PC-9 (cell line): ENCODE data around the gene RNF152. TPM values are rescaled to one million over a fixed set of nuclear protein-coding genes. Genes with fewer than 3 reads are reported as not detected.

Experiments used
- BruUV-seq: library from RNA; stranded (reverse); fragments of 400-500 nt; replicated peaks from 2 replicates; lab custom pipeline; 2021; lab: Mats Ljungman, UMichigan
- CTCF ChIA-PET: fragments of 300-600 bp; sonication (Branson Sonifier 250); formaldehyde crosslinking; loops from one replicate; lab custom pipeline; 2022; ENCODE audit warnings: antibody characterized with exemption; lab: Charles Lee
- POLR2A ChIA-PET: fragments of 300-600 bp; sonication (Branson Sonifier 250); formaldehyde crosslinking; loops from one replicate; lab custom pipeline; 2022; ENCODE audit warnings: antibody characterized with exemption; ENCODE audit not compliant: unreplicated experiment; lab: Charles Lee
- DNase-seq, 2 experiments: peaks; one replicate each; pipeline versions ENCODE4 v3.0.0 to v3.0.0-alpha.2; 2015 to 2022; ENCODE audit warnings: mixed read lengths in 1 of 2
- H2AFZ ChIP-seq: fragments of 200-600 bp; sonication (generic); 2 replicates; pipeline ENCODE4 v1.8.1; 2017; ENCODE audit warnings: antibody characterized with exemption
- H3F3A ChIP-seq: fragments of 200-600 bp; sonication (generic); 2 replicates; pipeline ENCODE4 v1.8.1; 2017; ENCODE audit warnings: antibody characterized with exemption, mild to moderate bottlenecking, low read depth; ENCODE audit not compliant: insufficient read depth
- H3K27ac ChIP-seq: fragments of 200-600 bp; sonication (generic); 2 replicates; pipeline ENCODE4 v1.6.1; 2016; ENCODE audit warnings: mixed run types
- H3K27me3 ChIP-seq: fragments of 200-600 bp; sonication (generic); 2 replicates; pipeline ENCODE4 v1.6.1; 2016; ENCODE audit warnings: low read depth, mixed run types; ENCODE audit not compliant: insufficient read depth
- H3K36me3 ChIP-seq: fragments of 200-600 bp; sonication (generic); 2 replicates; pipeline ENCODE4 v1.6.1; 2016; ENCODE audit warnings: low read depth, mixed run types
- H3K4me1 ChIP-seq: fragments of 200-600 bp; sonication (generic); replicated peaks from 2 replicates; pipeline ENCODE4 v1.6.1; 2016; ENCODE audit warnings: mixed run types; ENCODE audit not compliant: insufficient read depth
- H3K4me2 ChIP-seq: fragments of 200-600 bp; sonication (generic); 2 replicates; pipeline ENCODE4 v1.6.1; 2017; ENCODE audit warnings: mixed run types
- H3K4me3 ChIP-seq: fragments of 200-600 bp; sonication (generic); 2 replicates; pipeline ENCODE4 v1.6.1; 2016; ENCODE audit warnings: mixed run types
- H3K79me2 ChIP-seq: fragments of 200-600 bp; sonication (generic); 2 replicates; pipeline ENCODE4 v1.6.1; 2017; ENCODE audit warnings: low read depth, mixed run types
- H3K9me2 ChIP-seq: fragments of 200-600 bp; sonication (generic); 2 replicates; pipeline ENCODE4 v1.8.1; 2017; ENCODE audit warnings: mild to moderate bottlenecking; ENCODE audit not compliant: insufficient read depth
- H3K9me3 ChIP-seq: fragments of 200-600 bp; sonication (generic); 2 replicates; pipeline ENCODE4 v1.8.1; 2016; ENCODE audit warnings: low read depth; ENCODE audit not compliant: insufficient read depth
- H4K20me1 ChIP-seq: fragments of 200-600 bp; sonication (generic); 2 replicates; pipeline ENCODE4 v1.8.1; 2017; ENCODE audit not compliant: insufficient read depth
- EZH2 ChIP-seq: fragments of 200-600 bp; sonication (generic); IDR thresholded peaks from 2 replicates; pipeline ENCODE4 v1.8.0; 2017; ENCODE audit warnings: antibody characterized with exemption, low read depth
- intact Hi-C: fragments of 100-400 bp; cut with micrococcal nuclease; formaldehyde crosslinking; loops from one replicate; pipeline ENCODE4 v1.10.0; 2022; ENCODE audit not compliant: unreplicated experiment
- total RNA-seq: library from RNA; stranded (reverse); gene quantifications from 2 replicates; pipeline ENCODE4 v1.2.3, GENCODE V29; 2021
- TF ChIP-seq, protein P1 (sequence below): fragments of 200-600 bp; sonication (generic); conservative IDR thresholded peaks from 2 replicates; pipeline ENCODE4 v1.6.1; 2017; ENCODE audit warnings: mixed run types, antibody characterized with exemption, mild to moderate bottlenecking, moderate library complexity

RNF152 gene
- total RNA-seq, 1 experiment from 2014 or later, result not detected

DNA sequence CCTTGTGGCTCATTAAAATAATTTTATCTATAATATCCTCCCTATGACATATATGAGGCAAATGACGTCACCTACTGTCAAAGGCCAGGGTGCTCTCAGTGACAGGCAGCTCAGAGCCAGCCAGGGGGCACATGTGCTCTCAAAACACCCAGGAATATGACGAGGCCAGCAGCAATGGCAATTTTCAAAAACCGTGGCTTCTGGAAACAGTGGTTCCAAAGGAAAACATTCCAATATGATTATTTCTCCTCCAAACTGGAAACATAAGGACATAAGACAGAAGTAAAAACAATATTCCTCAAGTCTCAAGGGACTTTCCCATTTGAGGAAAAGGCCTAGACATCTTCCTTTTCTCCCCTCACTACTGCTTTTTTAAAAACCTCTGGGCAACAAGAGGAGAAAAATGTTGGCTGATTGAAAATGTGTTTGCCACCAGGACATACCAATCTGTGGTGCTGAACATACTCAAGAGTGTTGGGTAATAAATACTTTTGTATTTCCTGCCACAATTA, 40.8 kb downstream of the RNF152 start:
- no peak overlapping the region for H3K4me3 ChIP-seq
- H4K20me1 ChIP-seq, result no peaks in the 10 kb centered on the region
- H3K27me3 ChIP-seq, result no peaks in the 10 kb centered on the region
- no TSS peak for BruUV-seq
- DNase-seq, result no peak
- no peaks in the 10 kb centered on the region for H3K9me2 ChIP-seq
- POLR2A ChIA-PET, result no interaction called here
- H2AFZ ChIP-seq, result no peak overlapping the region
- CTCF ChIA-PET, result no interaction called here
- H3K4me1 ChIP-seq, result no peaks in the 10 kb centered on the region
- intact Hi-C loops, result no loop called here
- H3K9me3 ChIP-seq, result no peaks in the 10 kb centered on the region
- TF ChIP-seq EZH2, result no peak
- TF ChIP-seq, protein P1, sequence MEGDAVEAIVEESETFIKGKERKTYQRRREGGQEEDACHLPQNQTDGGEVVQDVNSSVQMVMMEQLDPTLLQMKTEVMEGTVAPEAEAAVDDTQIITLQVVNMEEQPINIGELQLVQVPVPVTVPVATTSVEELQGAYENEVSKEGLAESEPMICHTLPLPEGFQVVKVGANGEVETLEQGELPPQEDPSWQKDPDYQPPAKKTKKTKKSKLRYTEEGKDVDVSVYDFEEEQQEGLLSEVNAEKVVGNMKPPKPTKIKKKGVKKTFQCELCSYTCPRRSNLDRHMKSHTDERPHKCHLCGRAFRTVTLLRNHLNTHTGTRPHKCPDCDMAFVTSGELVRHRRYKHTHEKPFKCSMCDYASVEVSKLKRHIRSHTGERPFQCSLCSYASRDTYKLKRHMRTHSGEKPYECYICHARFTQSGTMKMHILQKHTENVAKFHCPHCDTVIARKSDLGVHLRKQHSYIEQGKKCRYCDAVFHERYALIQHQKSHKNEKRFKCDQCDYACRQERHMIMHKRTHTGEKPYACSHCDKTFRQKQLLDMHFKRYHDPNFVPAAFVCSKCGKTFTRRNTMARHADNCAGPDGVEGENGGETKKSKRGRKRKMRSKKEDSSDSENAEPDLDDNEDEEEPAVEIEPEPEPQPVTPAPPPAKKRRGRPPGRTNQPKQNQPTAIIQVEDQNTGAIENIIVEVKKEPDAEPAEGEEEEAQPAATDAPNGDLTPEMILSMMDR, result no peak
- H3K79me2 ChIP-seq, result no peaks in the 10 kb centered on the region
- H3K36me3 ChIP-seq, result no peaks in the 10 kb centered on the region
- H3K4me2 ChIP-seq, result no peak overlapping the region
- no peak overlapping the region for H3K27ac ChIP-seq
- H3F3A ChIP-seq, result no peaks in the 10 kb centered on the region

DNA sequence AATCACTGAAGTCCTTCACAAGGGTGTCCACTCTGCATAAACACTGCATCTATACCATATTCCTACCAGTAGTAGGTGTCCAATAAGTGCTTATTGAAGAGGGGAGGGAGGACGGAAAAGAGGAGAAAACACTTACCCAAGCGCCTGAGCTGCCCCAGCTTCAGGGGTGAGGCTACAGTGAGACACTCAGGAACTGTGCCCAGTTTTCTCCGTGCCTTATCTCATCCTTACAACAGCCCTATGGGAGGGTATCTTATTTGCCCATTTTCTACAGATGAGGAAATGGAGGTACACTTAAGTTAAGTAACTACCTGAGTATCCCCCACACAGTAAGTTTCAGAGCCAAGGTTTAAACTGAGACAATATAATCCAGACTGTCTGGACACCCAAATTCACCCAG, 41.5 kb downstream of the RNF152 start:
- H3K4me2 ChIP-seq, result no peak overlapping the region
- H2AFZ ChIP-seq, result no peak overlapping the region
- POLR2A ChIA-PET, result no interaction called here
- no peaks in the 10 kb centered on the region for H3K9me2 ChIP-seq
- no peaks in the 10 kb centered on the region for H3F3A ChIP-seq
- TF ChIP-seq, protein P1, result no peak
- TF ChIP-seq EZH2, result no peak
- no peaks in the 10 kb centered on the region for H3K36me3 ChIP-seq
- no peak overlapping the region for H3K4me3 ChIP-seq
- CTCF ChIA-PET, result no interaction called here
- H3K27me3 ChIP-seq, result no peaks in the 10 kb centered on the region
- intact Hi-C loops, result no loop called here
- no TSS peak for BruUV-seq
- H3K9me3 ChIP-seq, result no peaks in the 10 kb centered on the region
- H3K79me2 ChIP-seq, result no peaks in the 10 kb centered on the region
- no peak overlapping the region for H3K27ac ChIP-seq
- no peaks in the 10 kb centered on the region for H3K4me1 ChIP-seq
- no peaks in the 10 kb centered on the region for H4K20me1 ChIP-seq
- no peak for DNase-seq

DNA sequence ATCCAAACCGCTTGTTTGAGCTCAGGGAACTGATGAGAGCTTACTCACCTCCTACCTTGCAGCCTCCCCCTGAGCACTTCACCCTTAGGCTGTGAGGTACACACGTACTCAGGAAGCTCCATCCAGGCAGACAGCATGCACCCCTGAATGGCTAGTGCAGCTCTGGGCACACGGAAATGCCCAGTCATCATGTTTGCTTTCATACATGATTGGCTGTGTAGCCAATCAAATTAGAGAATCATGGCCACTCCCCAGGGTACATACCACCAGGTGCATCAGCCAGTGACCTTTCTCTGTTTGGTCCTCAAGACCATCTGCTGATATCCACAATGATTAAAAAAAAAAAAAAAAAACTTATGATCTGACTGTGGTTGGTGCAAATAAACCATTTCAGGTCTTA, 42.1 kb downstream of the RNF152 start:
- Histone ChIP-seq H3K27me3 (no peaks in the 10 kb centered on the region), H2AFZ (no peak overlapping the region), H3K9me2 (no peaks in the 10 kb centered on the region), H3F3A (no peaks in the 10 kb centered on the region), H3K27ac (no peak overlapping the region), H3K4me1 (no peaks in the 10 kb centered on the region), H3K79me2 (no peaks in the 10 kb centered on the region), H3K36me3 (no peaks in the 10 kb centered on the region), H4K20me1 (no peaks in the 10 kb centered on the region), H3K4me2 (no peak overlapping the region), H3K4me3 (no peak overlapping the region), H3K9me3 (no peaks in the 10 kb centered on the region)
- TF ChIP-seq EZH2, result no peak
- TF ChIP-seq, protein P1, result no peak
- ChIA-PET POLR2A (no interaction called here), CTCF (no interaction called here)
- DNase-seq, result no peak
- BruUV-seq, result no TSS peak
- intact Hi-C loops, result no loop called here
